MM.1S (cell line): ENCODE measurements around the gene ZNF799.
A peak's percentile ranks its signal among the peaks of the same experiment; 100 is the strongest.

Source experiments
- DNase-seq: peaks from one replicate; pipeline ENCODE4 v3.0.0-alpha.2; 2015
- H2AFZ ChIP-seq: fragments of 300-600 bp; sonication (generic); 2 replicates; pipeline ENCODE4 v1.6.0; 2016; ENCODE audit warnings: antibody characterized with exemption, low read length
- H3F3A ChIP-seq: fragments of 300-600 bp; sonication (generic); 2 replicates; pipeline ENCODE4 v1.6.1; 2016; ENCODE audit warnings: mild to moderate bottlenecking, antibody characterized with exemption, low read length, moderate library complexity, mixed read lengths; ENCODE audit not compliant: insufficient read depth
- H3K27ac ChIP-seq: fragments of 300-600 bp; sonication (generic); 2 replicates; pipeline ENCODE4 v1.5.1; 2016; ENCODE audit warnings: mild to moderate bottlenecking, low read length
- H3K27me3 ChIP-seq: fragments of 300-600 bp; sonication (generic); replicated peaks from 2 replicates; pipeline ENCODE4 v1.6.0; 2016; ENCODE audit warnings: low read length; ENCODE audit not compliant: insufficient read depth
- H3K36me3 ChIP-seq: fragments of 300-600 bp; sonication (generic); replicated peaks from 2 replicates; pipeline ENCODE4 v1.6.1; 2016; ENCODE audit warnings: mild to moderate bottlenecking, low read length, mixed read lengths; ENCODE audit not compliant: insufficient read depth
- H3K4me1 ChIP-seq: fragments of 300-600 bp; sonication (generic); 2 replicates; pipeline ENCODE4 v1.6.1; 2016; ENCODE audit warnings: low read length, mixed read lengths
- H3K4me2 ChIP-seq: fragments of 300-600 bp; sonication (generic); 2 replicates; pipeline ENCODE4 v1.6.0; 2016; ENCODE audit warnings: low read depth, low read length
- H3K4me3 ChIP-seq: fragments of 300-600 bp; sonication (generic); 2 replicates; pipeline ENCODE4 v1.5.1; 2016; ENCODE audit warnings: low read length, mixed read lengths
- H3K79me2 ChIP-seq: fragments of 300-600 bp; sonication (generic); 2 replicates; pipeline ENCODE4 v1.6.1; 2016; ENCODE audit warnings: mixed run types, low read length, mixed read lengths
- H3K9ac ChIP-seq: fragments of 300-600 bp; sonication (generic); 2 replicates; pipeline ENCODE4 v1.6.1; 2016; ENCODE audit warnings: low read length, mixed read lengths
- H3K9me2 ChIP-seq: fragments of 300-600 bp; sonication (generic); replicated peaks from 2 replicates; pipeline ENCODE4 v1.6.1; 2016; ENCODE audit warnings: mild to moderate bottlenecking, low read length, mixed read lengths; ENCODE audit not compliant: insufficient read depth
- H3K9me3 ChIP-seq: fragments of 300-600 bp; sonication (generic); replicated peaks from 2 replicates; pipeline ENCODE4 v1.6.1; 2016; ENCODE audit warnings: mild to moderate bottlenecking, low read length, mixed read lengths; ENCODE audit not compliant: insufficient read depth
- H4K20me1 ChIP-seq: fragments of 300-600 bp; sonication (generic); 2 replicates; pipeline ENCODE4 v1.6.1; 2016; ENCODE audit warnings: mild to moderate bottlenecking, low read length, moderate library complexity, mixed read lengths; ENCODE audit not compliant: insufficient read depth
- CTCF ChIP-seq: fragments of 300-600 bp; sonication (generic); IDR thresholded peaks from 2 replicates; pipeline ENCODE4 v1.5.1; 2016; ENCODE audit warnings: antibody characterized with exemption, low read length, mixed read lengths
- EZH2 ChIP-seq: fragments of 300-600 bp; sonication (generic); optimal IDR thresholded peaks from 2 replicates; pipeline ENCODE3; 2017; ENCODE audit warnings: low read depth, mild to moderate bottlenecking, antibody characterized with exemption, low read length, mixed read lengths
- EZH2phosphoT487 ChIP-seq: fragments of 300-600 bp; sonication (generic); IDR thresholded peaks from 2 replicates; pipeline ENCODE4 v1.6.1; 2018; ENCODE audit warnings: antibody characterized with exemption, low read length

Gene ZNF799

DNA sequence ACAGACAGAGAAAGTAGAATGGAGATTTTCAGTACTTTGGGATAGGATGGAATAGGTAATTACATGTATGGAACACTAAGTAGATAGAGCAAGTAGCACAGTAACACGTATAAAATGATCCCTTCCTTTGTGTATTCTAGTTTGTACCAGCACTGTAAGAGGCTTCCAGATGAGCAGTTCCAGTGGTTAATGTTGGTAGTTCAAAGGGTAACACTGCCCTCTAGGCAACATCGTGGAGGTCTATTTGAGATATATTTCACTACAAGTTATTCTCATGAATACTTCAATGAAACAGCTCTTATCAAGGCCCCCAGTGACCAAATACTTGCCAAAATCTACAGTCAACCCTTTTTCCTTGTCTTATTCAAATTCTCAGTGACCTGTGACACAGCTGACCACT, 54.2 kb downstream of the ZNF799 start:
- peak; percentile 27 for DNase-seq
- Histone ChIP-seq H3K27me3 (no peaks in the 10 kb centered on the region), H4K20me1 (no peaks in the 10 kb centered on the region)

DNA sequence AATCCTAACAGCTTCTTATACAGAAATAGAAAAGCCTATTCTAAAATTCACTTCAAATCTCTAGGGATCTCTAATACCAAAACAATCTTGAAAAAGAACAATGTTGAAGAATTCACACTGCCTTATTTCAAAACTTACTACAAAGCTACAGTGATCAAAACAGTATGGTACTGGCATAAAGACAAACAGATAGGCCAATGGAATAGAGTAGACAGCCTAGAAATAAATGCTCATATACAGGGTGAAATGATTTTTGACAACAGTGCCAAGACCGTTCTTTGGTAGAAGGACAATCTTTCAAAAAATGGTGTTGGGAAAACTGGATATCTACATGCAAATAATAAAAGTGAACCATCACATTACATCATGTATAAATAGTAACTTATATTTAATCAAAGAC, 55.9 kb downstream of the ZNF799 start:
- no peak overlapping the region for H3K27ac ChIP-seq
- H3K79me2 ChIP-seq, result no peaks in the 10 kb centered on the region
- no peak for TF ChIP-seq CTCF
- no peak for TF ChIP-seq EZH2
- TF ChIP-seq EZH2phosphoT487, result no peak
- no peaks in the 10 kb centered on the region for H3K36me3 ChIP-seq
- H3K9ac ChIP-seq, result no peak overlapping the region
- no peak overlapping the region for H2AFZ ChIP-seq
- H3K9me2 ChIP-seq, result no peaks in the 10 kb centered on the region
- no peak for DNase-seq
- no peaks in the 10 kb centered on the region for H3F3A ChIP-seq
- peaks cover 9% of the 10 kb centered on the region for H3K4me1 ChIP-seq
- no peaks in the 10 kb centered on the region for H3K9me3 ChIP-seq
- H3K27me3 ChIP-seq, result no peaks in the 10 kb centered on the region
- no peak overlapping the region for H3K4me3 ChIP-seq
- no peak overlapping the region for H3K4me2 ChIP-seq
- H4K20me1 ChIP-seq, result no peaks in the 10 kb centered on the region

More for the DNA sequence above, 54.2 kb downstream of the ZNF799 start:
- peaks cover 9% of the 10 kb centered on the region for H3K4me1 ChIP-seq
- no peaks in the 10 kb centered on the region for H3K79me2 ChIP-seq
- H3K9me2 ChIP-seq, result no peaks in the 10 kb centered on the region
- no peaks in the 10 kb centered on the region for H3F3A ChIP-seq
- H3K4me2 ChIP-seq, result no peak overlapping the region
- H3K36me3 ChIP-seq, result no peaks in the 10 kb centered on the region
- no peak overlapping the region for H3K9ac ChIP-seq
- H3K27ac ChIP-seq, result no peak overlapping the region
- no peak overlapping the region for H3K4me3 ChIP-seq
- TF ChIP-seq EZH2phosphoT487 (no peak), CTCF (peak; percentile 22; the same call in 1 of the 2 replicates)
- H2AFZ ChIP-seq, result no peak overlapping the region
- no peaks in the 10 kb centered on the region for H3K9me3 ChIP-seq
